ENCODE measurements around the gene S1PR3.

GRCh38 chr9:89037891-89038290 lies 46.6 kb downstream of the S1PR3 start:
- TF ChIP-seq CTCF (conservative IDR thresholded peaks at IDR 0.05; ENCODE audit: low read length) (no peak), EZH2phosphoT487 (IDR thresholded peaks at IDR 0.05; ENCODE audit: borderline replicate concordance, low read depth, low read length) (no peak)

Measured in OCI-LY7 (cell line).